Activated CD8-positive, alpha-beta T cell treated with anti-CD3 and anti-CD28 coated beads, Interleukin-2, amount 10 ng/mL, durations not matched to agents 7 days and 5 days (primary cell): ENCODE data around the gene SLC35B1. TPM values are rescaled to one million over a fixed set of nuclear protein-coding genes. Genes with fewer than 3 reads are reported as not detected.
"Not testable (repeated sequence)": the region's sequence is repeated elsewhere in the genome, so short reads cannot be mapped to it uniquely, and the experiment has no call there.

Experiments used
- ATAC-seq: fragments of 150-1000 bp; cut with Tn5 transposase; one replicate; pipeline ENCODE4 v1.10.0; 2021; ENCODE audit warnings: moderate library complexity
- CTCF ChIA-PET: fragments of 350-600 bp; sonication (Branson Sonifier 250); formaldehyde crosslinking; loops from one replicate; lab custom pipeline; 2021; ENCODE audit warnings: antibody characterized with exemption; lab: Charles Lee
- POLR2A ChIA-PET: fragments of 350-600 bp; sonication (Branson Sonifier 250); formaldehyde crosslinking; loops from one replicate; lab custom pipeline; 2021; ENCODE audit warnings: antibody characterized with exemption; lab: Charles Lee
- DNase-seq: peaks from one replicate; pipeline ENCODE4 v3.0.0-alpha.2; 2020
- H3K27ac Mint-ChIP-seq: one replicate; pipeline ENCODE4 v1.8.0; 2021; ENCODE audit warnings: mild to moderate bottlenecking, mixed read lengths
- H3K27me3 Mint-ChIP-seq: one replicate; pipeline ENCODE4 v1.8.0; 2021; ENCODE audit warnings: low read depth, mixed read lengths
- H3K36me3 Mint-ChIP-seq: one replicate; pipeline ENCODE4 v1.8.0; 2021; ENCODE audit warnings: low read depth, mixed read lengths
- H3K4me1 Mint-ChIP-seq: one replicate; pipeline ENCODE4 v1.8.0; 2021; ENCODE audit warnings: low read depth, mixed read lengths
- H3K4me3 Mint-ChIP-seq: one replicate; pipeline ENCODE4 v1.8.0; 2021; ENCODE audit warnings: mild to moderate bottlenecking, mixed read lengths
- H3K9me3 Mint-ChIP-seq: one replicate; pipeline ENCODE4 v1.8.0; 2022; ENCODE audit warnings: mixed read lengths; ENCODE audit not compliant: insufficient read depth
- total RNA-seq, 2 experiments: library from RNA; stranded (reverse); gene quantifications; one replicate each; pipeline ENCODE4 v1.2.3, GENCODE V29; 2021

The SLC35B1 gene
- total RNA-seq, 2 experiments from 2014 or later: 50.7 to 62.6 TPM

DNA sequence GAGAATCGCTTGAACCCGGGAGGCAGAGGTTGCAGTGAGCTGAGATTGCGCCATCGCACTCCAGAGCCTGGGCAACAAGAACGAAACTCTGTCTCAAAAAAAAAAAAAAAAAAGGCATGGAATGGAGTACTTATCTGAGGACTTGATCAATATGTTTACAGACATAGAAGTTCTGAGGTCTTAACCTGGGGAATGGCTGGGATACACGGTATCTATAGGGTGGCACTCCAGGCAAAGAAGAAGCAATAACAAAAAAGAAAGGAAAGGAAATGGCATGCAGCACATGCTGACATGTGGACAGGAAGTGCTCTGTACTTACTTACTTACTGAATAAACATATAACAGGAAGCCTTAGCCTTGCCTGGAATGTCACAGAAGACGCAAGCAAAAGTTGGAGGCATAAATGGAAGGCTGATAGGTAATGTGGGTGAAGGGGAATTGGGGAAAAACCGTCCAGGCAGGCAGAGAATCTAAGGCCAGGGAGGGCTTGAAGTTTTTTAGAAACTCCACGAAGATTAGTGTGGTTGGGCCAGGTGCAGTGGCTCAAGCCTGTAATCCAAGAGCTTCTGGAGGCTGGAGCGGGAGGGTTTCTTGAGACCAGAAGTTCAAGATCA lies 19.8 kb downstream of the SLC35B1 start:
- DNase-seq: peak; percentile 46
- CTCF ChIA-PET: interaction anchor here (1.0 to 24.7 kb wide), 5 partner anchors 8 to 131 kb away, joined by 3 to 514 read pairs (median 7); partner anchors contain the start of gene NXPH3

DNA sequence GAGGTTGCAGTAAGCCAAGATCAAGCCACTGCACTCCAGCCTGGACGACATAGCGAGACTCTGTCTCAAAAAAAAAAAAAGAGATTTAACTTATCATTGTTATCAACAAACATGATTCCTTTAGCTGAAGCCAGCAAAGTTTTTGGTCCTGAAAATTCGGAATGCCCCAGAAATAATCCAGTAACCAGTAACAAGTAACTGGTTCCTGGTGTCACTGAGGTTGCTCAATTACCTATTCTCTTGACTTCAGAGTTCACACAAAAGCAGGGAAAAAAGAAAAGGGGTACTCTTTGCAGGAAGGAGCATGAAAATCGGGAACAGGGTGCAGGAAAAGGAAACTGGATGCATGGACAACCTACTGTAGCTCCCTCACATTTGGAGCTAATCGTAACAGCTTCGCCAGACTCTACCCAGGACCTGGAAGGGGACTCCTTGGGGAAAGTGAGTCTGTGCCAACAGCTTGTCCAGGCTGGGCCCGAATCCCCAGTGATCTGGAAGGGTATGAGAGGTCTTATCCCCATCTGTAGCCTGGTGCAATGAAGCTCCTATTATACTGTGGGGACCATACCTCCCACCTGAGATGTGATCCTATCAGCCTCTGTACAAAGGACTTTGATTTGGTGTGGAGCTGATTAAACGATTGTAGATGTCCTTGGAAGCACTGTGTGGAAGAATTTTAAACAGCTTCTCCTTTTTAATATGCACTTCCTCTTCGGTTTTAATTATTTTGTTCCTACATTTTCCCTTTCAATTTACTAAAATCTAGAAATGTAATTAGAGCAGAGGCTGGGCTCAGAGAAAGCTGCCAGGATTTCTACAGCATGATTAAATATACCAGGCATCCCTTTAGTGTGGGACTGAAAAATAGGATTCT lies 26.4 kb downstream of the SLC35B1 start:
- H3K4me3 Mint-ChIP-seq: no peak overlapping the region
- H3K9me3 Mint-ChIP-seq: peaks cover 4% of the 10 kb centered on the region
- no peak overlapping the region for H3K27ac Mint-ChIP-seq
- peaks cover 2% of the 10 kb centered on the region for H3K27me3 Mint-ChIP-seq
- POLR2A ChIA-PET: no interaction called here
- peaks cover 10% of the 10 kb centered on the region for H3K36me3 Mint-ChIP-seq
- peaks cover 18% of the 10 kb centered on the region for H3K4me1 Mint-ChIP-seq
- ATAC-seq: no peak
- CTCF ChIA-PET: interaction anchor here (0.6 to 5.9 kb wide), 9 partner anchors 10 to 404 kb away, joined by 3 to 45 read pairs (median 3); no protein-coding TSS in a partner anchor
- DNase-seq: peak; percentile 19

More for the DNA sequence above, 19.8 kb downstream of the SLC35B1 start:
- Mint-ChIP-seq H3K9me3 (no peaks in the 10 kb centered on the region), H3K36me3 (peaks cover 6% of the 10 kb centered on the region), H3K27ac (peak overlapping the region; percentile 92), H3K4me1 (peaks cover 34% of the 10 kb centered on the region), H3K4me3 (peak overlapping the region; percentile 58), H3K27me3 (no peaks in the 10 kb centered on the region)
- POLR2A ChIA-PET: interaction anchor here (0.6 to 1.7 kb wide), 5 partner anchors 10 to 1508 kb away, joined by 3 to 5 read pairs (median 4); partner anchors contain the start of genes NXPH3 and SPOP
- peak; percentile 77 for ATAC-seq

DNA sequence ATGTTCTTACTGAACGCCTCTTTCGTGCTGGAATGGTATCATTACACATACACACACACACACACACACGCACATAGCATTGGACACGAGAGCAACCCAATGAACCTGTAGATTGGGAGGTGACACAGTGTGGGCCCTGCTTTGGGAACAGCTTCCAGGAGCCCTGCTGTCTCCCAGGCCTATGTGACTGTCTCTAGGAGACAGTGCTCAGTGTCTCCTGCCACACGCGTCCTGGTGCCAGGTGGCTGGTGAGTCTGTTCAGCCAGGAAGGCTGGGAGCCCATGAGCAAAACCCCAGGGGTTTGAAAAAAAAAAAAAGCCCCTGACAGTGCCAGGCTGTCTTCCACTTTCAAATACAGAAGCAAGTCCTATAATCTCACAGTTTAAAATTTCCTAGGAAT lies 27.4 kb downstream of the SLC35B1 start:
- ChIA-PET POLR2A (no interaction called here), CTCF (interaction anchor here (1.2 to 5.9 kb wide), 3 partner anchors 11 to 110 kb away, joined by 3 to 45 read pairs (median 12); no protein-coding TSS in a partner anchor)
- peaks cover 14% of the 10 kb centered on the region for H3K36me3 Mint-ChIP-seq
- H3K9me3 Mint-ChIP-seq: peaks cover 4% of the 10 kb centered on the region
- H3K4me1 Mint-ChIP-seq: peaks cover 27% of the 10 kb centered on the region
- ATAC-seq: no peak
- DNase-seq: no peak
- no peak overlapping the region for H3K4me3 Mint-ChIP-seq
- peaks cover 2% of the 10 kb centered on the region for H3K27me3 Mint-ChIP-seq
- H3K27ac Mint-ChIP-seq: no peak overlapping the region

DNA sequence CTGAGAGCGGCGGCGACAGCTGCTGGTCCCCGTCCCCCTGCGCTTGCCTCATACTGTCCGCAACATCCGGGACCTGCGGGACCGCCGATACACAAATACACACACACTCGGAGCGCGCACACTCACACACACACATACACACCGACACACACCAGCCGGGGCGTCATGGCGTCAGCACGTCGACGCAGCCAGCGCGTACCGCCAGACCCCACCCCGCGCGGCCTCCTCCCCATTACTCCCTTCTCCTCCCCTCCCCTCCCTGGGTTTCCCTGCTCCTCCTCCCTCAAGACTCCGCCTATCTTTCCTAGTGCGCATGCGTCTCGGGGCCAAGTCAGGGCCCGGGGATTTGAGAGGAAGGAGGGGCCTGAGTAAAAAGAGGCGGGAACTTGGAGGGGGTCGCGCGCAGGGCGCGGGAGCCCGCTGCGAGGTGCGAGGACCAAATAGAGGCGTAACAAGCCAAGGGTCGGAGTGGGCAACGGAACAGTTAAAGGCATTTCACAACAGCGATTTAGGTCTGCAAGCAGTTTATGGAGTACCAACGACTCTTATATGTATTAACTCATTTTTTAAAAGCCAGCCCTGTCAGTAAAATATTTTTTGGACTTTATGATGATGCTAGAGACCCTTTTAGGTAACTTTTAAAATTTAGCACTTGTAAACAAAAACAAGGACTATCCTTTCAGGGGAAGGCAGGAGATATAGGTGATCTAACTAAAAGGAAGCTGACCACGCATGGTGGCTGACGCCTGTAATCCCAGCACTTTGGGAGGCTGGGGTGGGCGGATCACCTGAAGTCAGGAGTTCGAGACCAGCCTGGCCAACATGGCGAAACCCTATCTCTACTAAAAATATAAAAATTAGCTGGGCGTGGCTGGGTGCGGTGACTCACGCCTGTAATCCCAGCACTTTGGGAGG lies 29.6 kb downstream of the SLC35B1 start, which contains the start of gene SPOP:
SPOP (minus strand) TSS at position 165 of the 915 bp plus-strand sequence. CDS start 55,287 bp downstream, outside the sequence.
- Mint-ChIP-seq H3K27me3 (peaks cover 2% of the 10 kb centered on the region), H3K36me3 (peaks cover 23% of the 10 kb centered on the region), H3K4me3 (peak within 1 kb of the TSS; percentile 88), H3K27ac (peak within 1 kb of the TSS; percentile 97), H3K9me3 (peaks cover 4% of the 10 kb centered on the region), H3K4me1 (peaks cover 39% of the 10 kb centered on the region)
- CTCF ChIA-PET: interaction anchor here (0.9 to 5.9 kb wide), 5 partner anchors 18 to 109 kb away, joined by 4 to 45 read pairs (median 4); partner anchors contain the start of gene NXPH3
- DNase-seq (peak; percentile 100), ATAC-seq (peak; percentile 86)
- POLR2A ChIA-PET: interaction anchor here (0.6 to 1.3 kb wide), 8 partner anchors 9 to 122 kb away, joined by 3 to 5 read pairs (median 4); no protein-coding TSS in a partner anchor

DNA sequence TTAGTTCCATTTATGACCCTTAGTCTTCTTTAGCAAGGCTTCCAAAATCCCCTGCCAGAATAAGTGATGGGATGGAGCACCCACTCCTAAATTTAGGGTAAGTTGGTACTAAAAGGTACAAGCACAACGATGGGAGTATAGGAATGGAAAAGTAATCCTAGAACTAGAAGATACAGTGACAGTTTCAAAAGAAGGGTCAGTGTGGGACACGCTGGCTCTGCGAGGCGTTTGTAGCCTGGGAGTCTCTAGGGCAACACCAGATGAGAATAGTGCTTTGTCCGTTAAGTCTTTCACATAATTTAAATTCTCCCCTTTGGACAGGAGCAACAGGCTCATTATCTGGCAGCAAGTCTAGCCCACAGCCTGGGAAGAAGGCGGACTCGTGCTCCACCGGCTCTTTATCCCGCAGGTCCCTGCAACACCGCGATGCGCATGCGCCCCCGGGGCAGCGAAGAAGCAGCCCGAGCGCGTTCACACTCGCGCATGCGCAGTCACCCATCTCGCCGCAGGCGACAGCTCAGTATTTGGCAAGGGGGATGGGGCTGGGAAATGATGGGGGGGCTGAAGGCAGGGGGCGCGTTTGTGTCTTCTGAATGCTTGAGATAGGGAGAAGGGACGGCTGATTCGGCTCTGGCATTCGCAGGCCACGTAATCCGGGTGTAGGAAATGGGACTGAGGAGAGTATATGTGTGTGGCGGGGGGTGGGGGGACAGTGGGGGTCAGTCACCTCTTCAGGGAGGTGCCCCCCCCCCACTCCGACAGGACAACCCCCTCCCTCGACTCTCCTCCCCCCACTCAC lies 30.4 kb downstream of the SLC35B1 start:
- peaks cover 23% of the 10 kb centered on the region for H3K36me3 Mint-ChIP-seq
- peaks cover 39% of the 10 kb centered on the region for H3K4me1 Mint-ChIP-seq
- POLR2A ChIA-PET: interaction anchor here (0.6 to 1.3 kb wide), 15 partner anchors 9 to 634 kb away, joined by 3 to 5 read pairs (median 3); no protein-coding TSS in a partner anchor
- peak; percentile 97 for DNase-seq
- ATAC-seq: peak; percentile 71
- CTCF ChIA-PET: interaction anchor here (0.9 to 5.9 kb wide), 5 partner anchors 19 to 108 kb away, joined by 4 to 45 read pairs (median 4); partner anchors contain the start of gene NXPH3
- peak overlapping the region; percentile 97 for H3K27ac Mint-ChIP-seq
- peaks cover 4% of the 10 kb centered on the region for H3K9me3 Mint-ChIP-seq
- H3K4me3 Mint-ChIP-seq: peak overlapping the region; percentile 88
- H3K27me3 Mint-ChIP-seq: peaks cover 2% of the 10 kb centered on the region

DNA sequence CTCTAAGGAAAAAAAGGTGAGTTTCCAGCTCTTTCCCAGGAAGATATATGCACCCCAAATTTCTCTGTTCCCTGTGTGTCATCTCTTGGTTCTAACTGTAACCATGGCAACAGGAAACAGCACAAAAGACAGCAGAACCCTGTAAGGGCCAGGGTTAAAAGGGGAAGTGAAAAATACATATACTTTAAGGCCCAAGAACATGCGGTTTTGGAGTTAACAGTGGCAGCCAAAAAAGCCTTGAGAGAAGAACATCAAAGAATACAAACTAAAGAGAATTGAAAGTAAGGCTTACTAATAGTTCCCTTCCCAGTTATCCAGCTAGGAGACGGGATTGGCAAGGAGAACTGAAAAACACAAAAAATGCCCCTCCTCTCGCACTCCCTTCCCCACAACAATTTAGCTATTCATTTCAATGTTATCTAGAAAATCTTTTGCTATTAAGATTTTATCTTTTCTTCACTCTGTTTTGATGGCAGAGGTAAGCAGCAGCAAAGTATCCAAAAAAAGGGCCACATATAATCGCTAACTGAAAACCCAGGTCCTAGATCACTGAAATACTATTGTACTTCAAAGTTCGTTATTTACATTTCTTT lies 31.4 kb downstream of the SLC35B1 start:
- Mint-ChIP-seq H3K27ac (peak overlapping the region; percentile 97), H3K27me3 (peaks cover 2% of the 10 kb centered on the region), H3K36me3 (peaks cover 24% of the 10 kb centered on the region), H3K9me3 (peaks cover 4% of the 10 kb centered on the region), H3K4me1 (peaks cover 40% of the 10 kb centered on the region), H3K4me3 (peak overlapping the region; percentile 88)
- ChIA-PET POLR2A (interaction anchor here (0.9 kb wide), 1 partner anchor 12 kb away, joined by 3 read pairs; no protein-coding TSS in a partner anchor), CTCF (interaction anchor here (0.7 to 2.0 kb wide), 6 partner anchors 13 to 268 kb away, joined by 3 to 9 read pairs (median 4); no protein-coding TSS in a partner anchor)
- peak; percentile 58 for ATAC-seq
- DNase-seq: peak; percentile 67

DNA sequence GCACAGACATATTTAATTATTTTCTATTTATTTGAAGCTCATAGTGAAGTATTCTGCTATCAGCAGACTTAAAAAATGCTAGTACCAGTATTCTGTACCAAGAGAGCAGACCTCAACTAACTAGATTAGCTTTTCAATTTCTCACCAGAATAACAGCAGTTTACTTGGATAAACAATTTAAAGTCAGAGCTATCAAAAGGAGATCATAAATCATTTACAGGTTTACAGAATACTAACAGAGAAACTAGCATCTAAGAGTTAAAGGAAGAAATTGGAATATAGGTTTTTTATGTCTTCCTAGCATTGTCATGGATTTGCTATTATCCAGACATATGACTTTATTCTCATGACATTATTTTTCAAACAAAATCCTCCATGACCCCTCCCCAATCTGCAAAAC lies 33.3 kb downstream of the SLC35B1 start:
- Mint-ChIP-seq H3K4me1 (peaks cover 53% of the 10 kb centered on the region), H3K9me3 (peaks cover 4% of the 10 kb centered on the region), H3K36me3 (peaks cover 24% of the 10 kb centered on the region), H3K27me3 (peaks cover 2% of the 10 kb centered on the region), H3K4me3 (no peak overlapping the region), H3K27ac (peak overlapping the region; percentile 17)
- ChIA-PET CTCF (interaction anchor here (0.9 to 2.0 kb wide), 8 partner anchors 10 to 322 kb away, joined by 3 to 8 read pairs (median 5); partner anchors contain the start of gene NXPH3), POLR2A (no interaction called here)
- ATAC-seq (no peak), DNase-seq (no peak)

DNA sequence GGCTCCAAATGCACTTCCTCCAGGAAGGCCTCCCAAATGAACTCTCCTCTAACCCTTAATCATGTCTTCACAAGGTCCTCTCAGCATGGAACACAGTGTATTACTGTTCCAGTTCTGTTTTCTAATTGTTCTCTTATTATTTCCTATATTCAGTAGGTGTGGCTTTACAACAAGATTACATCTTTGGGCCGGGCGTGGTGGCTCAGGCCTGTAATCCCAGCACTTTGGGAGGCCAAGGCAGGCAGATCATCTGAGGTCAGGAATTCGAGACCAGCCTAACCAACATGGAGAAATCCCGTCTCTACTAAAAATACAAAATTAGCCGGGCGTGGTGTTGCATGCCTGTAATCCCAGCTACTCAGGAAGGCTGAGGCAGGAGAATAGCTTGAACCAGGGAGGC lies 34.1 kb downstream of the SLC35B1 start:
- H3K27me3 Mint-ChIP-seq, DNase-seq, POLR2A ChIA-PET, ATAC-seq, H3K4me3 Mint-ChIP-seq, H3K27ac Mint-ChIP-seq, H3K9me3 Mint-ChIP-seq: not testable (repeated sequence)
- CTCF ChIA-PET: interaction anchor here (0.9 to 1.5 kb wide), 4 partner anchors 10 to 323 kb away, joined by 3 to 8 read pairs (median 6); partner anchors contain the start of gene NXPH3
- Mint-ChIP-seq H3K4me1 (peaks cover 53% of the 10 kb centered on the region), H3K36me3 (peaks cover 24% of the 10 kb centered on the region)

DNA sequence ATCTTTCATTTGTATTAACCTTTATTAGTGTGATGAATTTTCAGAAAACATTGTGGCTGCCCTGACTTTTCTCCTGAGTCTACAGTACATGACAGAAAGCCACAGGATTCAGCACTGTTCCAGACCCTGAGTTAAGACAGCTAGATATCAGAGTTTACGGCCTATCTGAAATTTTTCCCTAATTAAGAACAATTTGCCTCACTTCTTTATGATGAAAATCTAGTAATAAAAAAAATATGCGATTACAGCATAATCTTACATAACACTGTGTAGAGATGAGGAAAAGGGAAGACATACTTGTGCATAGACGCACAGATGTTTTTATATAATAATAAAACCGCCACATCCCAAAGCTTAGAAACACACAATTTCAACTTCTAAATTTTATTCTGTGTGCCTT lies 37.1 kb downstream of the SLC35B1 start:
- no peaks in the 10 kb centered on the region for H3K9me3 Mint-ChIP-seq
- H3K4me3 Mint-ChIP-seq: no peak overlapping the region
- DNase-seq (no peak), ATAC-seq (no peak)
- H3K36me3 Mint-ChIP-seq: peaks cover 22% of the 10 kb centered on the region
- H3K27me3 Mint-ChIP-seq: no peaks in the 10 kb centered on the region
- ChIA-PET POLR2A (interaction anchor here (1.0 kb wide), 1 partner anchor 10 kb away, joined by 3 read pairs; no protein-coding TSS in a partner anchor), CTCF (interaction anchor here (0.8 to 2.6 kb wide), 6 partner anchors 23 to 103 kb away, joined by 3 to 11 read pairs (median 3); no protein-coding TSS in a partner anchor)
- no peak overlapping the region for H3K27ac Mint-ChIP-seq
- H3K4me1 Mint-ChIP-seq: peaks cover 33% of the 10 kb centered on the region
